HUES6 (cell line): ENCODE data around the gene PLXNA4.

ENCODE experiments used
- H3K27ac ChIP-seq: 2 replicates; pipeline ENCODE4 v1.7.0; 2013; ENCODE audit warnings: low read depth, mild to moderate bottlenecking, low read length, inconsistent platforms
- H3K27me3 ChIP-seq: 2 replicates; pipeline ENCODE4 v1.6.1; 2013; ENCODE audit warnings: low read length; ENCODE audit not compliant: control insufficient read depth, insufficient read depth
- H3K36me3 ChIP-seq: 2 replicates; pipeline ENCODE4 v1.6.1; 2013; ENCODE audit warnings: low read length; ENCODE audit not compliant: control insufficient read depth, insufficient read depth
- H3K4me1 ChIP-seq: 2 replicates; pipeline ENCODE4 v1.6.1; 2013; ENCODE audit warnings: low read length; ENCODE audit not compliant: control insufficient read depth, insufficient read depth
- H3K4me3 ChIP-seq: 2 replicates; pipeline ENCODE4 v1.5.1; 2013; ENCODE audit warnings: low read depth, low read length
- H3K9ac ChIP-seq: one replicate; pipeline ENCODE4 v1.6.1; 2013; ENCODE audit warnings: mild to moderate bottlenecking, low read length
- H3K9me3 ChIP-seq: 2 replicates; pipeline ENCODE4 v1.6.1; 2013; ENCODE audit warnings: low read depth, low read length; ENCODE audit not compliant: control insufficient read depth, insufficient read depth

Gene PLXNA4

DNA sequence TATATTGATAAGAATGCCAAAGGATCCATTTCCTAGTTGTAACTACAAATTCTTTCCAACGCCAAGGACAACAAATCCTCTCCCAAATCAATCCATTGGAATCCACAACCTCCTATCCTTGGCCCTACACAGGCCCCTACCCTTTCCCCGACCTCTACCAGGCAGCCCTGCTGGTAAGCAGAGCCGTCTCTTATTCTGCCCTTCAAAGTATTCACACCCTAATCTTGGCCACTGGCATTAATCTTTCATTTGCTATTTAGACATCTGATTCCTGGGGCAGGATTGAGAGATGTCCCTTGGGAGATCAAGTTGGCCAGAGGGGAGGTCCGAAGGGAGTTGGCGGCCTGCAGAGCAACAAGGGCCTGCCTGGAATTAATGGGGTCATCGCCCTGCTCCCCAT lies 161.4 kb downstream of the PLXNA4 start:
- H3K36me3 ChIP-seq: no peaks in the 10 kb centered on the region
- H3K27ac ChIP-seq: no peak overlapping the region
- no peak overlapping the region for H3K4me3 ChIP-seq
- H3K27me3 ChIP-seq: peaks cover 4% of the 10 kb centered on the region; the same call in 1 of the 2 replicates
- peaks cover under 1% of the 10 kb centered on the region; the same call in 1 of the 2 replicates for H3K9me3 ChIP-seq
- H3K9ac ChIP-seq: no peak overlapping the region
- peaks cover 6% of the 10 kb centered on the region; the same call in 1 of the 2 replicates for H3K4me1 ChIP-seq

DNA sequence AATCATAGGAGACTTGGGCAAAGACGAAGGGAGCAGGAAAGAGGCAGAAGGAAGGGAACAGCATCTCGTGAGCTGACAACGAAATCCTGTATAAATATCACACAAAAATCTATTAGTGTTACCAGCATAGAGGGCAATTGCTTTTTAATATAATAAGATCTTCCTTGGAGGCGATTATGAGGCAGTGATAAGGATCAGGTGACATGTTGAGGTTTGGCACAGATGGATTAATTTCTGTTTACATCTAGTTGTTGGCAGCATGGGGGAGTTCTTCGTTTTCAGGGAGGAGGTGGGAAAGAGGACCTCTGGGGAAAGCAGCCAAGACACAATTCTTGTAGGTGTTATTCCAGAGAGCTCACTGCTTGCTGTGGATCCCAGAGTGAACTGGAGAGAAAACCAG lies 163.8 kb downstream of the PLXNA4 start:
- Histone ChIP-seq H3K27me3 (no peaks in the 10 kb centered on the region), H3K36me3 (no peaks in the 10 kb centered on the region), H3K4me1 (peaks cover 8% of the 10 kb centered on the region; the same call in 1 of the 2 replicates), H3K9me3 (no peaks in the 10 kb centered on the region), H3K4me3 (no peak overlapping the region), H3K27ac (no peak overlapping the region), H3K9ac (no peak overlapping the region)

- no peak overlapping the region for H3K4me3 ChIP-seq
- no peaks in the 10 kb centered on the region for H3K9me3 ChIP-seq
- H3K9ac ChIP-seq: no peak overlapping the region
- H3K36me3 ChIP-seq: no peaks in the 10 kb centered on the region
- peaks cover 8% of the 10 kb centered on the region; the same call in 1 of the 2 replicates for H3K4me1 ChIP-seq
- H3K27ac ChIP-seq: no peak overlapping the region
- H3K27me3 ChIP-seq: no peaks in the 10 kb centered on the region
Measured at GRCh38 chr7:132410861-132411541, 165.3 kb downstream of the PLXNA4 start.

GRCh38 chr7:132410385-132410784 lies 165.9 kb downstream of the PLXNA4 start:
- no peaks in the 10 kb centered on the region for H3K36me3 ChIP-seq
- H3K27ac ChIP-seq: no peak overlapping the region
- no peak overlapping the region for H3K9ac ChIP-seq
- no peaks in the 10 kb centered on the region for H3K9me3 ChIP-seq
- peaks cover 8% of the 10 kb centered on the region; the same call in 1 of the 2 replicates for H3K4me1 ChIP-seq
- H3K27me3 ChIP-seq: no peaks in the 10 kb centered on the region
- no peak overlapping the region for H3K4me3 ChIP-seq

GRCh38 chr7:132407764-132408163 lies 168.5 kb downstream of the PLXNA4 start:
- H3K4me1 ChIP-seq: peaks cover 20% of the 10 kb centered on the region
- H3K4me3 ChIP-seq: no peak overlapping the region
- no peaks in the 10 kb centered on the region for H3K36me3 ChIP-seq
- H3K9ac ChIP-seq: no peak overlapping the region
- H3K27me3 ChIP-seq: no peaks in the 10 kb centered on the region
- H3K27ac ChIP-seq: no peak overlapping the region
- no peaks in the 10 kb centered on the region for H3K9me3 ChIP-seq

- H3K9ac ChIP-seq: no peak overlapping the region
- no peak overlapping the region for H3K27ac ChIP-seq
- H3K4me1 ChIP-seq: peaks cover 25% of the 10 kb centered on the region
- H3K36me3 ChIP-seq: no peaks in the 10 kb centered on the region
- no peak overlapping the region for H3K4me3 ChIP-seq
- H3K27me3 ChIP-seq: no peaks in the 10 kb centered on the region
- H3K9me3 ChIP-seq: no peaks in the 10 kb centered on the region
Measured at GRCh38 chr7:132406039-132406438, 170.2 kb downstream of the PLXNA4 start.

DNA sequence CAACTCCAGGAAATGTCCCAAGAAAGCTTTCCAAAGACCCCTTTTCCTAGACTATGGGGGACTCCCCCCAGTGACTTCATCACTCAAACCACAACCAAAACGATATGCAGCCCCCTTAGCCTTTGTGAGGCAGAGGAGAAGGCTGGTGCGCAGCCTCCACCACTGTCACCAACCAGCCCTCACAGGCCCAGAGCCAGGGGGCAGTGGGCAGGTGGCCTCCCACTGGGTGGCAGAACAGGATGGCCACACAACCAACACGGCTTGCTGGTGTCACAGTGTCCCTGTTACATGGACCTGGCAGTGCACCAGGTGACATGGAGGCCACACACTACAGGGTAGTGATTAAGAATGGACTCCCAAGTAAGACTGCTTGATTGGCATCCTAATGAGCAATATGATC lies 172.0 kb downstream of the PLXNA4 start:
- H3K4me1 ChIP-seq: peaks cover 17% of the 10 kb centered on the region
- H3K27me3 ChIP-seq: no peaks in the 10 kb centered on the region
- no peak overlapping the region for H3K4me3 ChIP-seq
- H3K9me3 ChIP-seq: no peaks in the 10 kb centered on the region
- no peak overlapping the region for H3K9ac ChIP-seq
- no peaks in the 10 kb centered on the region for H3K36me3 ChIP-seq
- no peak overlapping the region for H3K27ac ChIP-seq

DNA sequence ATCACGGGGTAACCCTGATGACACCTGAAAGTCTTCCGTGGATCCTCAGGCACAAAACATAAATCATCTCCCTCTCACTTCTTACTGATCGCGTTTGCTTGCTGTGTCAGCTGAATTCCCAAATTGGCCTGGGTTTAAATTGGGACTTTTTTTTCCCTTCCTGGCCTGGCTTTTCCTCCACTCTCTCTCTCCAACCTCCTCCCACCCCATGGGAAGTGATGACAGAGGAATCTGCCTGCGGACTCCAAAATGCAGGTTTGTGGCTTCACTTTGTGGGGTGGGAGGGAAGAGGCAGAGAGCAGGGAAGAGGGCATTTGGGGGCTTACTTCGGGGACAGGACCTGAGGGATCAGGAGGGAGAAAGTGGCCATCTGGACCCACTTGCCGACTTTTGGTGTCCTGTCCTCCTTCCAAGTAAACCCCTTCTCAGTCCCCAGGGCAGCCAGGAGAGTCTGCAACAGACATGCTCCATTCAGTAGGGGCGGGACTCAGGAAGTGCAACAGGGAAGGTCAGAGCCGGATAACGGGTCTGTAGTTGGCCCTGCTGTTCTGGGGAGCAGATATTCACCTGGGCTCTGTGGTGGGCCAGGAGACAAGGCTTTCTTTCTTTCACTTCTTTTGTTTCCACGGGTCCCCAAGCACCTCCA lies 172.7 kb downstream of the PLXNA4 start:
- Histone ChIP-seq H3K36me3 (no peaks in the 10 kb centered on the region), H3K4me3 (no peak overlapping the region), H3K4me1 (peaks cover 17% of the 10 kb centered on the region), H3K27me3 (no peaks in the 10 kb centered on the region), H3K9me3 (no peaks in the 10 kb centered on the region), H3K27ac (no peak overlapping the region), H3K9ac (no peak overlapping the region)

DNA sequence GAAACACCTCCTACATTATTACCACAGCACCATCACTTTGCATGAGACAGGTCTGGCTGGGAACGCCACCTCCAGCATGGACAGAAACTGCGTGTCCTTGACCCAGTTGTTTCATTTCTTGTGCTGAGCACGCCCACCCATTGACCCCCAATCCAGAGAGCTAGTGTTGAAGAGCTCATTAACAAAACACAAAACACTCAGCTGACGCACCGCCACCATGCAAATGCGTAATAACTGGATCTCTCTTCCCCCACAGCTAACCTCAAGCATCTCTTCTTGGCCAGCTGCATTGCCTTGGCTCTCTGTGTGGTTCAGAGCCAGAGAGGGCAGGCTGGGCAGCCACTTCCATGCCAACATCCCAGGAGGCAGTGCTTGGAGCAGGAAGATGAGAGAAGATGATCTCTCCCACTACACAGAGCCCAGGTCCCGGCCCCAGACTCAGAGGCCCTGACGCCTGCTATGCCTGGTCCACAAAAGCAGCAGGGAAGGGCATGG lies 173.5 kb downstream of the PLXNA4 start:
- H3K27ac ChIP-seq: no peak overlapping the region
- H3K4me3 ChIP-seq: no peak overlapping the region
- no peaks in the 10 kb centered on the region for H3K9me3 ChIP-seq
- no peak overlapping the region for H3K9ac ChIP-seq
- H3K36me3 ChIP-seq: no peaks in the 10 kb centered on the region
- peaks cover 17% of the 10 kb centered on the region for H3K4me1 ChIP-seq
- H3K27me3 ChIP-seq: no peaks in the 10 kb centered on the region

- peaks cover 17% of the 10 kb centered on the region for H3K4me1 ChIP-seq
- no peak overlapping the region for H3K4me3 ChIP-seq
- no peak overlapping the region for H3K9ac ChIP-seq
Measured at GRCh38 chr7:132402096-132402495, 174.2 kb downstream of the PLXNA4 start.

GRCh38 chr7:132400561-132401142 lies 175.6 kb downstream of the PLXNA4 start:
- H3K4me3 ChIP-seq: no peak overlapping the region
- no peaks in the 10 kb centered on the region for H3K27me3 ChIP-seq
- H3K27ac ChIP-seq: no peak overlapping the region
- H3K4me1 ChIP-seq: peaks cover 17% of the 10 kb centered on the region
- no peaks in the 10 kb centered on the region for H3K36me3 ChIP-seq
- no peaks in the 10 kb centered on the region for H3K9me3 ChIP-seq
- no peak overlapping the region for H3K9ac ChIP-seq

More at GRCh38 chr7:132402096-132402495, 174.2 kb downstream of the PLXNA4 start:
- H3K27ac ChIP-seq: no peak overlapping the region
- no peaks in the 10 kb centered on the region for H3K9me3 ChIP-seq
- no peaks in the 10 kb centered on the region for H3K27me3 ChIP-seq
- H3K36me3 ChIP-seq: no peaks in the 10 kb centered on the region
